HG02885 (cell line): ENCODE results near the gene HEATR3.
"Not testable (repeated sequence)": the region's sequence is repeated elsewhere in the genome, so short reads cannot be mapped to it uniquely, and the experiment has no call there.

Experiments used
- ATAC-seq: cut with Tn5 transposase; IDR thresholded peaks from one replicate; pipeline ENCODE4 v1.9.1; 2021; ENCODE audit warnings: mild to moderate bottlenecking; ENCODE audit not compliant: unreplicated experiment, poor library complexity

The HEATR3 gene

DNA sequence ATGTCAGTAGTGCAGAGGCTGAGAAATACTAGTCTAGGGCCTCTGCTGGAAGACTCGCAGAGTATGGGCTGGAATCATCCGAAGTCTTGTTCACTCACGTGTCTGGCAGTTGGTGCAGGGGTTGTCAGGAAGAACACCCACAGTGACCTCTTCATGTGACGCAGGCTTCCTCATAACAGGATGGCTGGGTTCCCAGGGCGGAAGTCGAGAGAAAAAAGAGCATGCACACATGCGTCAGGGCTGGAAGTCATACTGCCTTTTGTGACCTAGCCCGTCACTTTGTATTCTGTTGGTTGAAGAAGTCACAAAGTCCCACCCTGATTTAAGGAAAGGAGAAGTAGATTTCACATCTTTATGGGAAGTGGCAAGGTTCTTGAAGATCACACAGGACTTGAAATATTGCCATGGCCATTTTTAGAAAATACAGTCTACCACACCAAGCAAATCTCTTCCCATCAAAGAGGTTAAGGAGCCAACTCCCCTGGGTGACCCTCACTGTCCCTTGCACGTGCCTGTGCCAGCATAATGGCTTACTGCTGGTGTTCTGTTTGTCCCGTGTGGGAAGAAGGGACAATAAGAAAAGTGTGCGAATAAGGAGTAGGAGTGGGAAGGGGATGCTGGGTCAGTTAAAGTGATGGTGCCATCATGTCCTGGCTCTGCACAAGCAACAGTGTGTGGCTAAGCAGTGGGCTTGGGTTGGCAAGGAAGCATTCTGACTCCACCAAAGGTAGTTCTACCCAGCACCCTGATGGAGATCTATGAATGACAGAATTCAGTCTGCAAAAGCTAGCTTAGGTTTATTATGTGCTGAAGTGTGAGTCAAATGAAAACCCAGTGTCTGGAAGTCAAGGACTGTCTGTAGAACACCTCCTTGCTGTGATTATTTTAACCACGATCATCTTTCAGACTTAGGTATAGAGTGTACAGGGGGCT is 28.1 kb downstream of the HEATR3 start:
- ATAC-seq, result no peak

DNA sequence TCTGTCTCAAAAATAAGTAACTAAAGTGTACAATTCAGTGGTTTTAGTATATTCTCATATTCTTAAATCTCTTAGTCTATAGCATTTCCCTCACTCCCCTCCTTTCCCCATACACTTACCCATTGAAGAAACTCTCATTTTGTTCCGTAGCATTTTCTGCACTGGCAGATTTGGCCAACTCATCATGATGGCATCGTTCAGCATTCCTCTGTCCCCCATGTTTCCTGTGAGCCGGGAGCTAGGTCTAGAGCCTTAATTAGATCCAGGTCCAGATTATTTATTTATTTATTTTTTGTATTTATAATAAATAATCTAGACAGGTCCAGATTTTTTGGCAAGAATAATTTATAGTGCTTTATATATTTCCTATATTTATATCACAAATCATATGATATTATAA is 31.0 kb downstream of the HEATR3 start:
- ATAC-seq, result no peak

DNA sequence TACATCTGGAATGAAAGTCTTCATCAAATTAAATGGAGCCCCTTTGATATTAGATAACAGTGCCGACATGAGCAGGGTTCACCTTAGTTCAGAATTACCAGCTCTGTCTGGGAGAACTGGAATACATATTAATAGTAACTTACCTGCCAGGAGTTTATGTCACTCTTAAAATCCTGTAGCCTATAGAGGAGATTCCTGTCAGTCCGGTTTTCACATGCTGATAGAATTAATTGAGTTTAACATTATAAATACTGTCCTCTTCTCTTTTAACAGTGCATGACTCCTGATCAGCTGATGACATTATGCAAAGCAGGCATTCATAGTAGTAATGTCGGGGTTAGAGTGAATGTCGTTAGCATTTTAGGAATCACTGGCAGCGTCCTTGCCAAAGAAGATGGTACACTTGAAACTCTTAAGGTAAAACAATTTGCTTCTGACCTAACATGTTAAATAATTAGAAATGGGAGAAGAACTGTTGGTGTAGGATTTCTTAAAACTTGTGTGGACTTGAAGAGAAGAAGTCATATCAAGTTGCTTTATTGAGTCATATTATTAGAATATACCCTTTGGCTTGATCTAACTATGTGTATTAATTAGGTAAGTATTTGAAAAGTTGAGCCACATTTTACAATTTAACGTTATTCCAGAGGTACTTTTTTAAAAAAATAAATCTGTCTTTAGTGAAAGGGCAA is 34.3 kb downstream of the HEATR3 start:
- no peak for ATAC-seq

DNA sequence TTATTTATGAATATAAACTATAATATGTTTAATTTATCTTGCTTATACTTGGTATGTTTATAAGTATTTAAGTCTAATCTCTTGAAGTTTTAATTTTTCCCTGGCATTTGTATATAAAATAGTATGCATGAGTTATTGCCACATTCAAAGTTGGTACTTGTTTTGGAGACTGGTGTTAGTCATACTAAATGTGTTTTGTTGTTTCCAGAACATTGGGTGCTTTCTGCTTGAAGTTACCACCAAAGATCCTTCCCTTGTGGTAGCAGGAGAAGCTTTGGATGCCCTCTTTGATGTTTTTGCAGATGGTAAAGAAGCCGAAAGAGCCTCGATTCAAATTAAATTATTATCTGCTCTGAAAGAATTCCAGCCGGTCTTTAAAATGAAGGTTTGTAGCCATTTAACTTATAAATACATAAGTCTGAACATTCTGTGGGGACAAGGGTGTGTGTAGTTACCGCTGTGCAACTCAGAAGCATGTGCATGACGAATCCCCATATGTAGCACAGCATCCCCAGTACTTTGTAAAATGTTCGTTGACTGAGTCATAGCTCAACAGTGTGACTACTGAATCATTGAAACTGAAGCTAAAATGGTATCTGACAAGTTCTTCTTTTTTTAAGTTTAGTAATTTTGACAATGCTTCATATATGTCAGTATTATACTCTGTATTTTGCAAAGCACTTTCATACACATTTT is 36.4 kb downstream of the HEATR3 start:
- peak; percentile 87 for ATAC-seq

DNA sequence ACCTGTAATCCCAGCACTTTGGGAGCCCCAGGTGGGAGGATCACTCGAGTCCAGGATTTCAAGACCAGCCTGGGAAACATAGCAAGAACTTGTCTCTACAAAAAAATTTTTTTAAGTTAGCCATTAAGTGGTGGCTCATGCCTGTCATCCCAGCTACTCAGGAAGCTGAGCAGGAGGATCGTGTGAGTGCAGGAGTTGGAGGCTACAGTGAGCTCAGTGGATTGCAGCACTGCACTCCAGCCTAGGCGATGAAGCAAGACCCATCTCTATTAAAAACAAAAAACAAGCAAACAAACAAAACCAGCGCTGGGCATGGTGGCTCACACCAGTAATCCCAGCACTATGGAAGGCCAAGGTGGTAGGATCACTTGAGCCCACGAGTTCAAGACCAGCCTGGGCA is 38.0 kb downstream of the HEATR3 start:
- ATAC-seq, result no peak

DNA sequence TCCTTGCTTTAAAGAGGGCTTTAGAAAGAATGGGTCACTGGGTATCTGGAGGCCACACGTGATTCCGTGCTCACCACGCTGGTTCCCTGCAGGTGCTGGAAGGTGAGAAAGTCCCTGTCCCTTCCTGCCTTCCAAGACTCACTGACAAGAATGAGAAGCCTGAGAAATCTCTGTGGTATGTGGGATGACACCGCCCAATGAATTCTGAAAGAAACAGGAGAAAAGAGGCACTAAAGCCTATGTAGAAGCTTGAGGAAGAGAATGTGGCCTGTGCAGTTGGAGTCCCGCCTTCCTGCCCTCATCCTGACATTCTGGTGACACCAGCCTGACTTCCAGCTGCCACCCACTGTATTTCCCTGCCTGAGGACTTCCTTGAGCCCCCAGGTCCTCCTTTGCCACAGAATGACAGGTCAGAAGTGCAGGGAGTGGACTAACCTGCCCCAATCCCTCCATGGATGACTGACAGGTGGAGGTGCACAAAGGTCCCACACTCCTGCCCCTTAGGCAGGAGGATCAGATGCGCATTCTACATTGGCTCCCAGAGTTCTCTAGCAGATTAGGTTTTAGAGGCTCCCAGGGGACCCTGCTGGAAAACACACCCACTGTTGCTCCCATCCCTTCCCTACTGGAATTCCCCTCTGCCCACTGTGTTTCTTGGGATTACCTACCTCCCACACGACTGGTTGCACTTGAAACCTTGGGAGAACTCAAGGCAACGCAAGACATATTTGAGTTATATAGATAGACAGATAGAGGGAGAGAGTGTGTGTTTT is 48.8 kb downstream of the HEATR3 start:
- no peak for ATAC-seq

DNA sequence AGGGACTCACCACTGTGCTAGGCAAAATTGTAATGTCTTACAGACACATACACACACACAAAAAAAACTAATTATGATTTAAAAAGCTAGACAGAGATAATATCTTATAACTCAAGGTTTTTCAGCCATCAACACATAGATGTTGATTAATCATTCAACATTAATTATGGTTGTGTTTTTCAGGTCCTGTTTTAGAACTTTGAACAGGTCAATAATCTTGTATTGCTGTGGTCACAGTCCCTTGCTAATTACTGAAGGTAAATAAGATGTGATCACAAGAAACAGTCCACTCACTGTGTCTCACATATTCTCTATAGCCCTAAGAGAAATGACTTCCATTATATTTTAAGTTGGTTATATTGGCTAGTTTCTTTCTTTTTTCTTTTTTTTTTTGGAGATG is 54.9 kb downstream of the HEATR3 start:
- no peak for ATAC-seq

DNA sequence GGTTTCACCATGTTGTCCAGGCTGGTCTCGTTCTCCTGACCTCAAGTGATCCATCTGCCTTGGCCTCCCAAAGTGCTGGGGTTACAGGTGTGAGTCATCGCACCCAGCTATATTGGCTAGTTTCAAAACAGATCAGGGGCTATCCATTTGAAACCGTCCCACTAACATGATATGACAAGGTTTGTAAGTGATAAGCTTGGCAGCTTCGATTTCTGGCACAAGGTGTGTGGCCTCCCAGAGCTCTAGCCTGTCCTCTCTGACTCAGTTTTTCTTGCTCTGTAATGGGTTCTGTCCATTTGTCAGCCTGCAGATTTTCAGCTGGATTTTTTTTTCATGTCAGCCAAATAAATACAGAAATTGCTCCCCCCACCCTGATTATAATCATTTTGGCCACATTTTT is 55.5 kb downstream of the HEATR3 start:
- ATAC-seq, result peak; percentile 60

DNA sequence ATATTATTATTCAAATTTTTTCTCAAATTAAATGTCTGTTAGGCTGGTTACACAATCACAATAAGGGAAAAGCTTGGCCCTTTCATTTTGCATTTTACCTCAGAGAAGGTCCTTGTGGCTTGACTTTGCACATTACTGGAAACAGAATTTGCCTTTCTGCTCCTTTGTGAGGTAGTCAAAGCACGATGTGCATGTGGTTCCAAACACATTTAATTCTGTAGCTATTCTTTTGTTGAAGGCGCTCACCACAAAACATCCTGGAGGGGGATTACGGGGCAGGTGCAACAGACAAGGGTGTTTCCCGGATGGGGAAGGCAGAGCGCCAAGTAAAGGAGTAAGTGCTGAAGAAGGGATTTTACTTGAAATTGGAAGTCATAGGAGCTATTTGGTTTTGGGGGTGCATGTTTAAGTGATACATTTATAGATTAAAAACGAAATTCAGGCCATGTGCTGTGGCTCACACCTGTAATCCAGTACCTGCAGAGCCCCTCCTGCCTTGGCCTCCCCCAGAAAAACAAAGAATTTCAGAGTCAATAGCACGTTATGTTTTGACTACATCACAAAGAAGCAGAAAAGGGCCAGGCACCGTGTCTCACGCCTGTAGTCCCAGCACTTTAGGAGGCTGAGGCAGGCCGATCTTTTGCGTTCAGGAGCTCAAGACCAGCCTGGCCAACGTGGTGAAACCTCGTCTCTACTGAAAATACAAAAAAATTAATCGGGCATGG is 56.1 kb downstream of the HEATR3 start:
- peak; percentile 62 for ATAC-seq

DNA sequence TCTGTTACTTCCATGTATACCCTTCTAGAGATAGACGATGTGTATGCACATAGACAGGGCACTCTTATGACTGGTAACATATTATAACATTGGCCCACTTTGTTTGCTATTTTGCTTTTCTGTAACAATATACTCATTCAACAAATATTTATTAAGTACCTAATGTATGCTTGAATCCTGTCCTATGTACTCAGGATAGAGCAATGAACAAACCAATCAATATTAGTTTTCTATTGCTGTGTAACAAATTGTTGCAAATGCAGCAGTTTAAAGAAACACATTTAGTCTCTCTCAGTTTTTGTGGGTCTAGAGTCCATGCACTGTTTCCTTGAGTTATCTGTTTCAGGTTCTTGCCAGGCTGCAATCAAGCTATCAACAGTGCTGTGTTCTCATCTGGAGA is 57.6 kb downstream of the HEATR3 start:
- ATAC-seq, result no peak

DNA sequence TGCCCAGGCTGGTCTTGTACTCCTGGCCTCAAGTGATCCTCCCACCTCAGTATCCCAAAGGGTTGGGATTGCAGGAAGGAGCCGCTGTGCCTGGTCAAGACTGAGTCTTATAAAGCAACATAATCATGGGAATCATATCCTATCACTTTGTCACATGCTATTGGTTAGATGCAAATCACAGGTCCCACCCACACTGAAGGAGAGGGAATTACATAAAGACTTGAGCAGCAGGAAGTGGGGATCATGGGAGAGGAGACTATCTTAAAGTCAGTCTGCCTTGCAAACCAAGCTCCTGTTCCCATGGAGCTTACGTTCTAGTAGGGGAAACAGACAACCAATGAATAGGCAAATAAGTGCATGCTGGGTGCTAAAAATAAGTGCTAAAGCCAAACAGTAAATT is 59.0 kb downstream of the HEATR3 start:
- ATAC-seq, result no peak

DNA sequence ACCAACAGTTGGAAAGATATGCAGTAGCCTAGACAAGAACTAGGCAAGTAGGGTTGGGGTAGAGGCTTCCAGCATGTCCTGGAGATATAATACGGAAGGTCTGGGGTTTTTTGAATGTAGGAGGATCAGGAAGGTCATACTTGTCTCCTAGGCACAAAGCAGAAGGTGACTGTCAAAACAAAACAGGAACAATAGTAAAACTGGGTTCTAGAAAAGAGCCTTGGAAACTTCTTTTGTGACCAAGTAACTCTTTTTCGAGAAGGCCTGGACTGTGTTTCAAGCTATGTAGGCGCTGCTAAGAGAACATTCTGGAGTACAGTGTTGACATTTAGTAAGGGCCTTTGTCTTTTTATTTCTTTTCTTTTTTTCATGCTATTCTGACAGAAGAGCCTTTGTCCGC is 60.4 kb downstream of the HEATR3 start:
- ATAC-seq, result no peak

DNA sequence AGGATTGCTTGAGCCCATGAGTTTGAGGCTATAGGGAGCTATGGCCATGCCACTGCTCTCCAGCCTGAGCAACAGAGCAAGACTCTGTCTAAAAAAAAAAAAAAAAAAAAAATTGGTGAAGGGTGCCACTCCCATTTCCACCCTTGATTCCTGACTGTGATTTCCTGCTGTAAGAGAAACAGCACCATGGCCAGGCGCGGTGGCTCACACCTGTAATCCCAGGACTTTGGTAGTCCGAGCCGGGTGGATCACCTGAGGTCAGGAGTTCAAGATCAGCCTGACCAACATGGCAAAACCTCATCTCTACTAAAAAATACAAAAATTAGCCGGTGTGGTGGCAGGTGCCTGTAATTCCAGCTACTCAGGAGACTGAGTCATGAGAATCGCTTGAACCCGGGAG is 66.8 kb downstream of the HEATR3 start:
- not testable (repeated sequence) for ATAC-seq

DNA sequence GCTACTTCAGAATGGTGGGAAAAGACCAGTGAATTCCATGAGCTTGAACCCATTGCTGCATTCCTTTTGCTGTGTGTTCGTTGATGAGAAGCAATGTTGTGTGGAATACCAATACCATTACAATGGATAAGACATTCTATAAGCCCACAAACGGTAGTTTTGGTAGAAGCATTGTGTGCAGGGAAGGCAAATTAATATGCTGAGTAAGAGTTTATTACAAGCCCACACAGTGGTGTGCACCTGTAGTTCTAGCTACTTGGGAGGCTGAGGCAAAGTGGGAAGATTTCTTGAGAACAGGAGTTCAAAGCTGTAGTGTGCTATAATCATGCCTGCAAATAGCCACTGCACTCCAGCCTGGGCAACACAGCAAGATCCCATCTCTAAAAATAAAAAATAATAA is 67.4 kb downstream of the HEATR3 start:
- ATAC-seq, result no peak

DNA sequence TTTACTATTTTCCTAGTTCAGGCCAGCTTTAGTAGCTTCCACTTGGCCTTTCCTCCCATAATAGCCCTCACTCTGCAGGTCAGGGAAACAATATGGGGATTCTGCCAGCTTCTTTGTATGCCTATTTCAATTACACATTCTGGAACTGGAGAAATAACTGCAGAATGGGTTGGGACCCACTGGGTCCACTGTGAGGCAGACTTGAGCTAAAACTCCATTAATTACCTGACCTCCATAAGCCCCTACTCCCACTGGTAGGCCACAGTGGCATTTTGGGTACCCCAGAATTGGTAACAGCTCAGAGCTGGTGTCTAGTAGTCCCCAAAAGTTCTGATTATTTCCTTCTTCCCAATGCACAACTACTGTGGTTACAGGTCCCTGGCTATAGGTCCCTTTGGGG is 70.6 kb downstream of the HEATR3 start:
- no peak for ATAC-seq

DNA sequence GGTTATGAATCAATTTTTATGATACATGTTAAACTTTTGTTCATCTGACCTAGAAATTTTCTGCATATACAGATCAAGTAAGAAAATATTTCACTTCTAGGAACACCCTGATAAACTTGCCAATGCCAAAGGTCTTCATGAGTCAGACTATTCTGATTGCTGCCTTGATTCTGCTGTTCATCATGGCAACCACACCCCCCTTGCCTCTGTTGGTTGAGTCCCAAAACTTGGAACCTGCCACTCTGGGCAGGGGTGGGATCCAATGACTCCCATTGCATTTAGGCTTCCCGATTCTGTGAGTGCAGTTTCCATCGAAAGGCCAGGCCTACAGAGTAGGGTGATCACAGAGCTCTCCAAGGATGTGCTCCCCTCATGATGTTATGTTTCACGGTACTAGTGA is 71.5 kb downstream of the HEATR3 start:
- no peak for ATAC-seq

DNA sequence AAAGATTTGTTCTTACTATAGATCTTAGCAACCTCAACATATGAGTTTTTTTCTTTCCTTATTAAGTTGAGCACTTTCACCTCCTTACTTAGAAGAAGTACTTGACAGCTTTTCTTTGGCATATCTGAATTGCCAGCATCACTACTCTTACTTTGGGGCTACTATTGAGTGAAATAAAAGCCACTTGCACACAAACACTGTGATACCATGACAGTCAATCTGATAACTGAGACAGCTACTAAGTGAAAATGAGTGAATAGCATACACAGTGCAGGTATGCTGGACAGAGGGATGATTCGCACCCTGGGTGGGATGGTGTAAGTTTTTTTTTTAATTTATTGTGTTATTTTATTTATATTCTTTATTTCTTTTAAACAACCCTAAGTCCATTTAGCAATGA is 73.8 kb downstream of the HEATR3 start:
- ATAC-seq, result no peak

DNA sequence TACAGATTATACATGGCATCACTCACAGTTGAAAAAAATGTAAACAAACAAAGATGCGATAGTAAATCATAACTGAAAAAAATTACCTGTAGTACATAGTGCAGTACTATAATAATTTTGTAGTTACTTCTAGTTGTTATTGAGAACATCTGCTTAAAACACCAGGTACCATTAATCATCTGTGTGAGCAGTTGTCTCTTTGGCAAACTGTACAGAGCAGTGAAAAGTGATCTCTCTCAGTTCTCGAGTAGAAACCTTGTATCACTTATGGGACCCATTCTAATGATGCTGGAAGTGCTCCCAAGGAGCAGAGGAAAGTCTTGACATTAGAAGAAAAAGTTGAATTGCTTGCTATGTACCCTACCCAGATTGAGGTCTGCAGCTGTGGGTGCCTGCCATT is 78.4 kb downstream of the HEATR3 start:
- no peak for ATAC-seq

DNA sequence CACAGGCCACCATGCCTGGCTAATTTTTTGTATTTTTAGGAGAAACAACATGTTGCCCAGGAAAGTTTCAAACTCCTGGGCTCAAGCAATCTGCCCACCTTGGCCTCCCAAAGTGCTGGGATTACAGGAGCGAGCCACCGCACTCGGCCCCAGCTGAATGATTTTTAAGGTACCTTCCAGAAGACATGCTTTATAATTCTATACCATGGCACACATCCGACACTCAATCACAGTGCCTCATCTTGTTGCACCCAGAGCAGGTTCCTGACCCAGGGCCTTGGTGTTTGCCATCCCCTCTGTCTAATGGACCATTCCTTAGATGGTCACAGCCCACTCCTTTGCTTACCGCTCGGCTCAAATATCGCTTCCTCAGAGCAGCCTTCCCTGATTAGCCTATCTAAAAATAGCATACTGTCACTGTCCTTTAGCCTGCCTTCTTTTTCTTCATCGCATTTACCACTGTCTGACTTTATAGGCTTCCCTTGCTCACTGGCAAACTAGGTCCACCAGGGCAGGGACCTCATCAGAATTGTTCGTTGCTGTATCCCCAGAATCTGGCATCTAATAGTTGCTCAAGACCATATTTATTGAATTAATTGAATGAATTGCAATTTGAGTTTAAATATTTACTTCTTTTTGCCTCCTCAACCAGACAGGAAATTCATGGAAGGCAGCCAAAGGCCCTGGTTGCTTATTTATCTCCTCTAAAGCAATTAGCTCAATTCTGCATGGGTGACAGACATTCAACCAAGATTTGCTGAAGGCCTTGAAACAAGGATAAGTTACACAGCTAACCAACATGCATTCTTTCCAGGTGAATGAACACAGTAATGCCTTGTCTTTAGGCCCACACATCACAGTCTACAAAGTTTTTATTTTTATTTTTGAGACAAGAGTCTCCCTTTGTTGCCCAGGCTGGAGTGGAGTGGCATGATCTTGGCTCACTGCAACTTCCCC is 81.0 kb downstream of the HEATR3 start:
- ATAC-seq, result no peak
